ENCODE results near the gene AEBP1.

Gene AEBP1

DNA sequence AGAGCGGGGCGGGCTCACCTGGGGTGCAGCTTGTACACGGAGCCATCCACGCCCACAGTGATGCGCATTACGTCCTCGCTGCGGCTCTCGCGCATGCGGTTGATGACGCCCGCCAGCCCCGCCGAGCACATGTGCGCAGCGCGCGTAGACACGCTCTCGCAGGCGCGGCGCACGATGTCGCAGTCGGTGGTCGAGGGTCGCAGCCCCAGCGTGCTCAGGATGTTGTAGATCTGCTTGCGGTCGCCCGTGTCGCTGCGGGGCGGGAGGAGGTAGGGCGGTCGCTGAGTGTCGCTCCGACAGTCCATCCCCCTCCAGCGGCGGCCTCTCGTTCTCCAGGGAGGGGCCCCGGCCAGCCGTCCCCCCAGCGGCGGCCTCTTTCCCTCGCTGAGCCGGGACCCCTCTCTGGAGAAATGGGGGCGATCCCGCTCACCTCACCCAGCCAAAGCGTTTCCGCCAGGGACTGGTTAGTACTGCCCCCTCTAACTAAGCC is 41.4 kb downstream of the AEBP1 start:
- DNase-seq: no peak

DNA sequence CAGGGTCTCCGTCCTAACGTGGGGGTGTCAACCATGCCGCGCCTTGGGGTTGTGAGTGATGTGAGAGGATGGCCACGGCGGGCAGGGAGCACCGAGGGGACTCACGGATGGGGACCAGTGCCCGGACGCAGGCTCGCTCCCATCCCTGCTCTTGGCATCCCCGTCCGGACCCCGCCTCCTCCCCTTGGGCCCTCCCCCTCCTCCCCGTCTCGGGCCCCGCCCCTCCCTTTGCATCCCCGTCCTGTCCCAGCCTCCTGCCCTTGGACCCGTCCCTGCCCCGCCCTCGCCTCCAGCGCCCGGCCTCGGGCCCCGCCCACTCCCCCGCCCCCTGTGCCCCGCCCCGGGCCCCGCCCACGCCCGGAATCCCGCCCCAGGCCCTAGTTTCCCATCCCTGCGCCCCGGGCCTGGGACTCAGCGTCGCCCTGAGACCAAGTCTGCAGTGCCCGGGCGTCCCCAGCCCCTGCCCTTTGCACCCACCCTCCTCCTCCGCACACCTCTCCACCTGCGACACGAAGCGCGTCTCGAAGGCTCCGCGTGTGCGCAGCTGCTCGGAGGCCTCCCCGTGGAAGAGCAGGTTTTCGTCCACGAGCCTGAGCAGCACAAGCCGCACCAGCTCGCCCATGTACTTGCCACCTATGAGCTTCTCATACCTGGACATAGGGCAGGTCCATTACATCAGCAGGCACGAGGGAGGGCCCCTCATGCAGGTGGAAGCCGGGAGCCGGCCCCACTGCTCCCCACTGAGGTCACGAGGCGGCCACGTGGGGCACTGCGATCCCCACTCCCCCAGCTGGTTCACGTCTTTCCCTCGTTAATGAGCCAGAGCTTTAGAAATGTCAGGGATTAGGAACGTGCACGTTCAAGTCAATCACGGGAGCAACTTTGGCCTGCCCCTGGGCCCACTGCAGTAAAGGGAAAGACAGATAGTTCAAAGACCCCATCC is 42.1 kb downstream of the AEBP1 start:
- DNase-seq: peak; percentile 5 to 89

DNA sequence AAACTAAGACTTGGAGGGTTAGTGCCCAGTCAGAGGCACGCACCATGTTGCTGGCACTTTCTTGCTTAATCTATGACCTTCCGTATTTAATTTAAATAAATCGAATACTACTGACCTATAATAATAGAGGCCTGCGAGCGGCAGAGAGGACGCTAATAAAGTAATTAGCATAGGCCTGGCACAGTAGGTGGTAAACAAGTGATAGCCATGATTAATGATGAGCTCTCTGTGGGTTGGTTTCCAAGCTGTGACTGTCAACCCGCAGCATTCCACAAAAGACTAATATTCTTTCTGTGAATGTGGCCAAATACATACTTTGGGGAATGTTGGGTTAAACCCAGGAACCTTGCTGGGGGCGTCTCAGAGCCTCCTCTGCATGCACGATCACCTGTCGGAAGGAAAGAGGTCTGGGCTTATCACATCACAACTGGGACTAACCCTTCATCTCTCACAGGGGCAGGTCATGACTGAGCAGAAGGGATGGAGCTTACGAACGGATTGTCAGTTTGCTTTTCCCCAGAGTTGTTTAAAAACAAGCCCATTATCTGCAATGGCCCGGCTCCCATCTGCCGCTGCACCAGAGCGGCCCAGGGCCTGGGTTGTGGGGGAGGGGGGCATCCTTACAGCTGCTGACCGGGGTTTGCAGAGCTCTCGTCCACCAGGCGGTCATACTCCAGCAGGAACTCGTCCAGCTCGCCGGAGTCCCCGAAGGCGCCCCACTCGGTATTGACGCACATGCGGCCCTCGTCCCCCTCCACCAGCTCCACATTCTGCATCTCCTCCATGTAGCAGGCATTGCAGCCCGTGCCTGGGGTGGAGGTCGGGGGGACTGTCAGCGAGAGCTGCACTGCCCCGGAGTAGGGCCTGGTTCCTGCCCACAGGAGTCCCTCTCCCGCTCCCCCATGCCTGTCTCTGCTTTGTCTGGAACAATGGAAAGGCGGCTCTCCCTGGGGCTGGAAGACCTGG is 43.2 kb downstream of the AEBP1 start:
- DNase-seq: no peak

DNA sequence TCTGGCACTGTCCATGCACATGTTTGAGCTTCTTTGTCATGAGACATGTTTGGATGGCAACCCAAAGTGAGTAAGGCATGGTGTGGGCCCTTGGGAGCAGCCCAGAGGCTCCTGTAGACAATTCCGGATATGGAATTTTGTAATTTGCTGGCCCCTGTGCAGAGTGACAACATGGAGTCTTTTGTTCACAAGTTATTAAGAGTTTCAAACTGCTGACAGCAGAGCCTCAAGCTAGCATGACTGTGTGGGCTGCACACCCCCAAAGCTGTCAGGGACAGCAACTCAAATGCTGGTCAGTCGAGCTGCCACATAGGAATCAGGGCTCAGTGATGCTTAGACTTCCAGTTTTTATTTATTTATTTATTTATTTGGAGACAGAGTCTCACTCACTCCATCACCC is 44.0 kb downstream of the AEBP1 start:
- no peak for DNase-seq

DNA sequence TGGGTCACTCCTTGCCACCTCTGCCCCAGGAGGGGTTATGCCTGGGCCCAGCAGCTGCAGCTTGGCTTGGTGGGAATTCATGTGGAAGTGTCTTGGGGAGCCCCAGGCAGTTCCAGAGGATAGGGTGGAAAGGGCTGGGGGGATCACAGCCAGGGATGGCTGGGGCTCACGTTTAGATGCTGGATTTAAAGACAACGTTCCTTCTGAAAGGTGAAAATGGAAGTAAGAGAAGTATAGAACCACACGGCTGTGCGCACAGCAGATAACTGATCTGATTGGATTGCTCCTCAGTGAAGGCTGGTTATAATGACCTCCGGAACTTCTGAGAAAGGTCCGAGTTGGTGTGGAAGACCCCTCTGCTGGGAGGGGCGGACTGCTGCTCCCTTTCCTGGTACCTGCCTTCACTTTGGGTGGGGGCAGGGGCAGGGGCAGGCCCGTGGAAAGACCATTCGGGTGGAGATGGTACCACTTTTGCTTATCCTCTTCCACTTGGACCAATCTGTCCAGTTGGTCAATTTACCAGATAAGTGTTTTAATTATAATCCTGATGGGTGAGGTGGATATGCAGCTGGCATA is 44.9 kb downstream of the AEBP1 start:
- DNase-seq: no peak

DNA sequence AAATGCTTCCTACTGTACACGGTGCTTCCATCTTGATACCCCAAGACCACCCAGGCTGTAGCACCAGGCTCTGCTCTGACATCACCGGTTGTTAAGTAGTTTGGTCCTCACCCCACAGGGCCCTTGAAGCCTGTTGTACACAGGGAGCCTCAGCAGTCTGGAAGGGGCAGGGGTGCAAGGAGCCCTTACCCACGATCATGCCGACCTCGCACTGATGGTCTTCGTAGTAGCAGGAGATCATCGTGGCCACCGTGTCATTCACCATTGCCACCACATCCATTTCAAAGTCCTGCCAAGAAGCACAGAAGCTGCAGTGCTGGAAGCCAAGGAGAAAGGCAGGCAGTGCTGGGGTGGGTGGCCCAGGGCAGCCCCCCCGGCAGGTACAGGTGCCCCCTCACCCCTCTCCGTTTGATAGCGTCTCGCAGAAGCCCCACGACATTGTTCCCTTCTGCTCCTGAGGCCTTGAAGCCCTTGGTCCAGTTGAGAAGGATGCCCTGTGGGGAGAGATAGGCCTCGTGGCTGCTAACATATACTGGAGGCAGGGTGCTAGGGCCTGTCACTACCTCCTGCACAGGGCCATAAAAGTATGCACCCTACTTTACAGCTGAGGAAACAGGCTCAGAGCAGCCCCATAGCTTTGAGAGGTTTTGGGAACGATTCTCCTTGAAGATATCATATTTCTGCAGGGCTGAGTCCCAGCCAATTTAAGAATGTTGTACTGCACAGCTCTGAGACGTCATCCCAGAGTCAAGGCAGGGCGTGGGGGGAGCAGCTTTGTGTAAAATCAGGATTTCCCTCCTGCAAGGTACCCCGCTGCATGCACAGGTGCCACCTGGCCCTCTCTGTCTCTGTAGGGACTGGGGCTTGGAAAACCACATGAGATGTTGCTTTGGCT is 45.7 kb downstream of the AEBP1 start:
- no peak for DNase-seq

DNA sequence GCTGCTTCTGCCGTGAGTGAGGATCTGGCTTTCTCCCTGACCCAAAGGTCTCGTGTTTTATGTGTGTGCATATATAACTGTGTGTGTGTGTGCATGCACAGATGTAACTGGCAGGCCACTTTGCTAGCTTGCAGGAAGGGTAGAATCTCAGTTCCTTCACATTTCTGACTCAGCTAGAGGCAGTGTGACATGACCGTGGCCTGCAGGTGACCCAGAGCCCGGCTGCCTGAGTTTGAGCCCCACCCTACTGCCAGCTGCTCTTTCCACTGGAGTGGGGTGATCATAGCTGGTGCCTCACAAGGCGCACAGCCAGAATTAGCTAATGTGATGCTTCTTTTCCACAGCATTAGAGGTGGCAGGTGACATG is 46.3 kb downstream of the AEBP1 start:
- no peak for DNase-seq

DNA sequence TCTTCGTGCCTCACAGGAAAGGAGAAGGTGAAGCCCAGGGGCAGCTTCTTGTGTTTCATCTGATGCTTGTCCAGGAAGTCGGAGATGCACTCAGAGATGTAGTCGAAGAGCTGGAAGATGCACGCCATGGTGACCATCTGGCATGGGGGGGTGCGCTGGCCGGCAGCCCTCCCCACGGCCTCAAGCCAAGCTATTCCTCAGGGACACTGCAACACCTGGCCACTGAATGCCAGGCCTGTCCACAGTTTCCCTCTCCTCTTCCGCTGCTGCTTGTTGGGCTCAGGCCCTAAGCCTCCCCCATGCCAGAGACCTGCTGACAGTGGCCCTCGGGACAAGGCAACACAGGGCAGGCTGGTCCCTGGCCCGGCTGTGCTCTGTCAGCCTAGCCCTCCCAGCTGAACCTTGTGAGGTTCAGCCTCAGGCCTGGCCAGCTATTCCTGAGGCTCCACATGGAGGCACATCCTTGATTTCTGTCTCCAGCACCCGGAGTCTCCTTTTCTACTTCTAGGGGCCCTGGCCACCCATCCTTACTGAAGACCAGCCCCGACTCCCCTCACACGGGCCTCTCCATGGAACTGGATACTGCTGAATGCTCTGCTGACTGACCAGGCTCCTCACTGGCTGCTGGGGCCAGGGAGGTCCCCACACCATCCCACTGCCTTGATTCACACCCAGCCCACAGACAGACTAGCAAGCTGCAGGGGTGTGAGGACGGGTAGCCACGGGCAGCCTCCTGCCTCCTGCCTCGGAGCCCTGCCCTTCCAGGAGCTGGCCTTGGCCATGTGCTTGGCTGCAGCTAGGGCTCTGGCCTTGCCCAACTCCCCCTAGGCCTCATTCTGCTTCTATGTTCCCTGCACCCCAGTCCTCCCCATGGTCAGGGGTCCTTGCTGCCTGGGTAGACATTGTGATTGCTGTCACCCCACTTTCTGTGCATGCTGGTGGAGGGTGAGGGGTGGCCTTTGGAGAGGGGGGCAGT is 47.1 kb downstream of the AEBP1 start:
- no peak for DNase-seq

DNA sequence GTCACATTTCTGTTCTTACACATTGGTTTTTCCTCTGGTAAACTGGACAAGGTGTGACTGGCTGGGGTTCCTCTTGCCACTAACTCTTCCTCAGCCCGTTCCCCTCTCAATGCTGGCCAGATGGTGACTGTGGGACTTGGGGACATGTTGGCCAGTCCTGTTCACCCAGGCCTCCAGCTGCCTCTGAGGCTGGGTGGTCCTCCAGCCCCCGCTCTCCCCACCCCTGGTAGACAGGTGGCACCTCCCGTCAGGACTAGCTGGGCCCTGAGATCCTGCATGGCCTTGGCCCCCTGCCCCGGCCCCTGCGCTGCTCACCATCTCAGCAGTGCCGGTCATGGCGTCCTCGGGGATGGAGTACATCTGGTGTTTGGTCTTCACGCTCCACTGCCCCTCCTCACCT is 47.8 kb downstream of the AEBP1 start:
- no peak for DNase-seq

DNA sequence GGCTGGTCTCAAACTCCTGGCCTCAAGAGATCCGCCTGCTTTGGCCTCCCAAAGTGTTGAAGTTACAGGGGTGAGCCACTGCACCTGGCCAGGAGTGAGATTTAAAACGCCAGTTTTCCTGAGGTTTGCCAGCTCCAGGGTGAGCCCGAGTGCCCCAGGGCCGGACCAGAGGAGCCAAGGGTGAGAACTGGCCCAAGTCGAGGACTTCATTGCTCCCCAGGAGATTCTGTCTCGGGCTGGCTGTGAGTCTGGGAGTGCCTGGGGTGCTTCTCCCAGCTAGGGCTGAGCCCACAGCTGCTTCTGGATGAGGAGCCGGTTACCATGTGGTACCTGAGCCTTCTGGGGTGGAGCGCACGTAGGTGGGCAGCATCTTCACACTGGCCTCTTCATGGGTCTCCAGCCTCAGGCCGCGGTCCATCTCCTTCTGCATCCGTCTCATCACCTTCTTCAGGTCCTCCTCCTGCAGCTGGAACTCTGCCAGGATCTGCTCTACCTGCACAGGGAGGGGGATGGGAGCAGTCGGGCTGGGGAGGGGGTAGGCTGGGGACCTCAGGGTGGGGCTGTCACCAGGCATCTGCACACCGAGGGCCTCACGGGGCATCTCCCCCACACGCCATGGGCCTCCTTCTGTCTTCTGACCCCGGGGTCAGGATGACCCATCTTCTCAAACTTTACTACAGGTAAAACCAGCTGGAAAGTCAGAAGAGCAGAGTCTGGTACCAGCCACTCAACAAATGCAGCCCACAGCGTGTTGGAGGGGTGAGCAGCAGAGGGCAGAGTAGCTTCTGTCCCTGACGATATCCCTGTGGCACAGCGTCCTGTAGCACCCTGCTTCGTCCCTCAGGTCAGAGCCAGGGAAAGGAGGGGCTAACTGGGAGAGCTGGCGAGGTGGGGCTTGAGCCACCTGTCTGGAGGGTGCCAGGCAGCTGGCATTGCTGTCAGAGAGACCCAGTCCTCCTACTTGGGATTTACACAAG is 49.1 kb downstream of the AEBP1 start:
- peak in 1 of 2 experiments; percentile 19 for DNase-seq

DNA sequence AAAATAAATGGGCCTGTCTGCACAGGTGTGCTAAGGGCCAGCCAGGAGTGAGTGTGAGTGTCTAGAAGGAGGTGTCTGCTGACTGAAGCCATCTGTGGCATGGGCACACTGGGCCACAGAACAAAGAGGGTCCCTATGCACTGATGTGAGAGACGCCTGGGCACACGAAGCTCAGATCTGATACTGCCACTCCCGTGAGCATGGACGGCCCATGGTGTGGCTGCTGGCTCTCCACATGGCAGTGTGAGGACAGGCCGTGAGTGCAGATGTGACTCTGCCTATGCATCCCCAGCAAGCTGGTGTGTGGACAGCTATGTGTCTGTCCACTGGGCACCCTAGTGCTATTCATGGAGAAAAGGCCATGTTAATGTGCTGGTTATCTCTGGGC is 49.8 kb downstream of the AEBP1 start:
- no peak for DNase-seq

DNA sequence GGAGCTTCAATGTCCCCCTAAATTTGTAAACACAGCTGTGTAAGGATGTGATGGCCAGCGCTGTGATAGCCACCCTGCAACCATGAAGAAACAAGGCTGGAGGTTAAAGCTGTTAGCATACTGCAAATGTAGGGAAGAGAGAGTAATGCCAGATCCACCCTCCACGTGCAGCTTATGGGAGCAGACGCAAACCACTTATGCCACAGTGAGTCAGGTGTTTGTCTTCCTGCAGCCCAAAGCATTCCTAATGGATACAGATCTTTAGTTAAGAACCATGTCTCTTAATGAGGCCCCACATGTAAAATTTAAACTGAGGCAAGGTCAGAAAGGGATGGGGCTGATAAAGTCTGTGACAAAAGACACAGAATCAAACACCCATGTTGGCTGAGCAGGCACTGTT is 50.6 kb downstream of the AEBP1 start:
- DNase-seq: no peak

DNA sequence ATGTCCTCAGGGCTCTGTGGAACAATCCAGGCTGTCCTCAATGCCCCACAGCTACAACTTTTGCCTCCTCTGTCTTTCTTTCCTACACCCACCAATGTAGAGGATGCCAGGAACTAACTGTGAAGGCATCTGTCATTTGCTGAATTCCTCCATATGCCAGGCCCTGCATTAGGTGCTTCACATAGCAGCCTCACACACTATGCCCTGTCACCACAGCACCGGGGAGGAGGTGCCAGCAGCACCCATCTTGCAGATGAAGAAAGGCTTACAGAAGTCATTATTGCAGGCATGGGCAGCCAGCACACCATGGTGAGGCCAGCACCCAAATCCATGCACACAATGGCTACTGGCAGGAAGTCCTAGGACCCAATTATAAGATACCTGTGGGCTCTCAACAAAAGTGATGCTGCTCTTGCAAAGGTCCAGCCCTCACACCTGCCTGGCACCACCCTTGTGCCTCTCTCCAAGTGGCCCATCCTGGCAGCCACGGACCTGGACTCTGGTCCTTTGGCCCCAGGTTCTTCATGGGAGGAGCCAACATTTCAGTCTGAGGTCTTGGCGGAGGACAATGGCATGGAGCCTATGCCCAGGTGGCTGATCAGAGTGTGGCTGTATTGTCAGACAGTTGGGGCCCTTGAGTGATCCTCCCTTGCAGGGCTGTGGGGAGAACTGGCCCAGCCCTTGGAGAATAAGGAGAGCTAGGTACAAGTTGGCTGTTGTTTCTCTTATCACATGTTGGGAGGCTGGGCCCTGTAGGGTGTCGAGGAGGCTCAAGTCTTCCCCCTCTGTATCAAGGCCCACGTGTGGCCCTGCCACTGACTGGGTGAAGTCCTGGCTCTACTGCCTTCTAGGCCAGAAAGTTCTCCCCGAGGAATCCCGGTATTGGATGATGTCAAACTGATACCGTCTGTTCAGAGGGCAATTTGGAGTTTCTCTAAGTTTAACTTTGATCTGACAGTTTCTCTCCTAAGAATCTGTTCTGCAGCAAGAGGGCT is 51.3 kb downstream of the AEBP1 start:
- no peak for DNase-seq

DNA sequence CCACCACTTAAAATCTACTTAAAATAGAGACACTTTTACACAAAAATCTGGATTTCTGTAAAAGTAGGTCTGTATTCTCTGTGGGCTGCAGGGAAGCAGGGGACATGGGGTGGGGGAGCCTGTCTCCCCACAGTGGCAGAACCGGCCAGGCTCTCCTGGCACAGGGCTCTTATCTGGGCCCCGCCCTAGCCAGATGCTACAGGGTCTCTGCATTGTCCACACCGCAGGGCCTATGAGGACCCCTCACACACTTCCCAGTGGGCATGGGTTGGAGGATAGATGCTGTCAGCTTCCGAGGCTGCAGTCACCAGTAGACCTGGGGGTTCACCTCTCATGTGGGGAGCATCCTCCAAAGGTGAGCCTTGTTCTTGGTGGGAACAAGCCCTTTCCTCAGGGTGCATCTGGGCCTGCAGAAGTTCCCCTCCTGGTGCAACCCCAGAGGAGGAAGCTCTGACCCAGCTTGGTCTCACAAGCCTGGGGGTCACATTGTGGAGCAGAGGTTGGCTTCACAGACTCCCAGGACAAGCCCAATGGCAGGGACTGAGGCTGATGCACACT is 52.4 kb downstream of the AEBP1 start:
- DNase-seq: no peak

DNA sequence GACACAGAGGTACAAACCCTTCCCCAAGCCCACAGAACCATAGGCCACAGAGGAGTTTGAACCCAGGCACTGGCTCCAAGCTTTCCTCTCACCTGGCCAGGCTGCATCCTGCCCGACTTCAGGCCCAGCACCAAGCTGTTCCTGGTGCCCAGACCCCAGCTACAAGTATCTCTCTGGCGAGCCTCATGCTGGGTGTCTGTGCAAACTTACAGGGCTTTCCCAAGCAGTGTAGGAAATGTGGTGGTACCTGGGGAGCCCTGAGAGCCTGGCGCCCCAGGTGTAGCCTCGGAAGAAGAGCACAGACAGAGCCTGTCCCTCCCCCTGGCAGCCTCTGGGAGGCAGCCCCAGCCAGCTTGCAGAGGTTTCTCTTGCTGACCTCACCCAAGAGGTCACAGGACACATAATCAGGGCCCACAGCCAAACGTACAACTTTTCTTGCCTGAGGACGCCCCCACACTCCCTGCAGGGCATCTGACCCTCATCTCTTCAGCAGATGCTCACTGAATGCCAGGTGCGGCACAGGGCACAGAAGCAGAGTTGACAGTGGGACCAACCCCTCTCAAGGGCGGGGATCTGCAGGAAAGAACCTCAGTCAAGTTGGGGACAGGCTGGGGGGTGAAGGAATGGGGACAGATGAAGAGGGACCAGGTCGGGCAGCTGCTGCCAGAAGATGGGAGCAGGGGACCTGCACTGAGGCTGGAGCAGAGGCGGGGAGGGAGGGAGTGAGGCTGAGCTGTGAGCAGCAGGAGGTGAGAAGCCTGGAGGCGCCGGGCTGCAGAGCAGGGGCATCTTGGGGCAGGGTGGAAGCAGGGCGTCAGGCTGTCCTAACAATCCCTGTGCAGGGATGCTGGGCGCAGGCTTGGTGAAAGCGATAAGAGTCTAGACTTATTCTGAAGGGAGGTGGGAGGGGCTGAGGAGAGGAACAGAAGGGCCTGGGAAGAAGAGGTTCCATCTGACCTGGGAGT is 53.3 kb downstream of the AEBP1 start:
- no peak for DNase-seq

DNA sequence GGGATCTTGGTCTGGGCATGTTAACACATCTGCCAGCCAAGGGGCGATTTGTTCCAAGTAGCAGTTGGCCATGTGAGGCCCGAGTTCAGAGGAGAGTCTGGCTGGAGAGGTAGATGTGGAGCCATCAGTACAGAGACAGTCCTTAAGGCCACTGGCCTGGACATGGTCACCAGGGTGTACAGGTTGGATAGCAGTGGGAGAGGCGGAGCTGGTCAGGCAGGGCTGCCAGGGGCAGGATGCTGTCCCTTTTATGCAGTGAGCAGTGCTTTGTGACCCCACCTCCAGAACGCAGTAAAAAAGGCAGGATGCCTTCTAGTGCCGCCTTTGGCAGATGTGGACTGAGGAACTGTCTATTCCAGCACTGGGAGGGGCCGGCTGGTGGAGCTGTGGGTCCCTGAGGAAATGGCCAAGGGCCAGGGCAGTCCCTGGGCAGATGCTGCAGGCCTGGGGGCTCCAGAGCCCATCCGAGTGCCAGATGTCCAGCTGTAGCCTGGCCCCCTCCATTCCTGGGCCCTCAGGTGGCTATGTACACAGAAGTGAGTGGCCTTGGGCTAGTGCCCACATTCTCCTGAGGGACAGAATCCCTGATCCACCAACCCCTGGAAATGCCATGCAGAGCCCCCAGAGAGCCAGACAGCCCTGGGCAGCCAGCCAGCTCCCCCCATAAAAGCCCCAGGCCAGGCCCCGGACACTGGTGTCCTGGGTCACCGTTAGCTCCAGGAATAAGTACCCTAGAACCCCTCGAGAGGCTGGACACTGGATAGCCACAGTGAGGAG is 54.1 kb downstream of the AEBP1 start:
- no peak for DNase-seq
